Karpas-422 (cell line): Measurements from ENCODE around the gene ARSA. TPM values are rescaled to one million over a fixed set of nuclear protein-coding genes. Genes with fewer than 3 reads are reported as not detected.
"Not testable (repeated sequence)": the region's sequence is repeated elsewhere in the genome, so short reads cannot be mapped to it uniquely, and the experiment has no call there.

Source experiments
- DNase-seq: peaks from one replicate; pipeline ENCODE4 v3.0.0-alpha.2; 2015
- H2AFZ ChIP-seq: fragments of 200-600 bp; sonication (generic); 2 replicates; pipeline ENCODE4 v1.6.1; 2014; ENCODE audit warnings: antibody characterized with exemption, low read length, mixed read lengths
- H3K27ac ChIP-seq: fragments of 200-600 bp; sonication (generic); 2 replicates; pipeline ENCODE4 v1.5.1; 2014; ENCODE audit warnings: mild to moderate bottlenecking, low read length, moderate library complexity
- H3K27me3 ChIP-seq: fragments of 200-600 bp; sonication (generic); 2 replicates; pipeline ENCODE4 v1.6.1; 2014; ENCODE audit warnings: low read length, mixed read lengths
- H3K36me3 ChIP-seq: fragments of 200-600 bp; sonication (generic); 2 replicates; pipeline ENCODE4 v1.6.1; 2014; ENCODE audit warnings: low read length, mixed read lengths; ENCODE audit not compliant: insufficient read depth
- H3K4me1 ChIP-seq: fragments of 200-600 bp; sonication (generic); 2 replicates; pipeline ENCODE4 v1.6.1; 2014; ENCODE audit warnings: mild to moderate bottlenecking, low read length, mixed read lengths
- H3K4me2 ChIP-seq: fragments of 200-600 bp; sonication (generic); 2 replicates; pipeline ENCODE4 v1.6.1; 2014; ENCODE audit warnings: low read length, low read depth, mild to moderate bottlenecking; ENCODE audit not compliant: poor library complexity, severe bottlenecking
- H3K4me3 ChIP-seq: fragments of 200-600 bp; sonication (generic); 2 replicates; pipeline ENCODE4 v1.5.1; 2014; ENCODE audit warnings: mild to moderate bottlenecking, antibody characterized with exemption, low read length, mixed read lengths
- H3K79me2 ChIP-seq: fragments of 200-600 bp; sonication (generic); 2 replicates; pipeline ENCODE4 v1.6.1; 2014; ENCODE audit warnings: mild to moderate bottlenecking, low read length, mixed read lengths
- H3K9ac ChIP-seq: fragments of 200-600 bp; sonication (generic); 2 replicates; pipeline ENCODE4 v1.6.0; 2014; ENCODE audit warnings: low read length
- H3K9me2 ChIP-seq: fragments of 200-600 bp; sonication (generic), shearing (Covaris generic); replicated peaks from 2 replicates; pipeline ENCODE4 v1.6.0; 2014; ENCODE audit warnings: mild to moderate bottlenecking, low read length, moderate library complexity; ENCODE audit not compliant: insufficient read depth
- H3K9me3 ChIP-seq: fragments of 300-700, 200-600 bp; sonication (generic); 2 replicates; pipeline ENCODE4 v1.6.1; 2014; ENCODE audit warnings: low read length, mixed read lengths
- H4K20me1 ChIP-seq: fragments of 200-600 bp; sonication (generic); 2 replicates; pipeline ENCODE4 v1.6.1; 2014; ENCODE audit warnings: mild to moderate bottlenecking, antibody characterized with exemption, low read length, low read depth; ENCODE audit not compliant: insufficient read depth
- total RNA-seq: library from RNA; depleted of rRNA; stranded (reverse); fragments of >200 nt; shearing (Covaris generic); gene quantifications from 2 replicates; pipeline ENCODE4 v1.2.3, GENCODE V29; 2014; ENCODE audit warnings: low replicate concordance

Gene ARSA
- total RNA-seq, 1 experiment from 2014 or later, result 24.3 TPM

- Histone ChIP-seq H3K4me2 (no peak overlapping the region), H4K20me1 (no peaks in the 10 kb centered on the region), H3K4me1 (peaks cover 6% of the 10 kb centered on the region), H3K9me2 (no peaks in the 10 kb centered on the region), H3K9me3 (no peaks in the 10 kb centered on the region), H3K36me3 (no peaks in the 10 kb centered on the region), H3K9ac (no peak overlapping the region), H3K27me3 (no peaks in the 10 kb centered on the region), H2AFZ (no peak overlapping the region), H3K79me2 (no peaks in the 10 kb centered on the region), H3K4me3 (no peak overlapping the region), H3K27ac (no peak overlapping the region)
- no peak for DNase-seq
These were observed 17.4 kb downstream of the ARSA start for GRCh38 chr22:50610581-50610980.

- Histone ChIP-seq H3K27me3 (no peaks in the 10 kb centered on the region), H3K9me3 (no peaks in the 10 kb centered on the region), H2AFZ (no peak overlapping the region), H3K4me3 (no peak overlapping the region), H3K4me2 (no peak overlapping the region), H3K36me3 (no peaks in the 10 kb centered on the region), H3K27ac (no peak overlapping the region), H3K9ac (no peak overlapping the region), H3K79me2 (no peaks in the 10 kb centered on the region), H4K20me1 (no peaks in the 10 kb centered on the region), H3K9me2 (no peaks in the 10 kb centered on the region), H3K4me1 (peaks cover 10% of the 10 kb centered on the region)
- no peak for DNase-seq
These were observed 17.9 kb downstream of the ARSA start for GRCh38 chr22:50610041-50610451.

GRCh38 chr22:50609599-50609998 is 18.4 kb downstream of the ARSA start:
- no peaks in the 10 kb centered on the region for H3K9me2 ChIP-seq
- H3K4me1 ChIP-seq, result peaks cover 10% of the 10 kb centered on the region
- DNase-seq, result no peak
- no peaks in the 10 kb centered on the region for H3K36me3 ChIP-seq
- no peaks in the 10 kb centered on the region for H3K79me2 ChIP-seq
- H3K9me3 ChIP-seq, result no peaks in the 10 kb centered on the region
- H2AFZ ChIP-seq, result no peak overlapping the region
- no peak overlapping the region for H3K4me3 ChIP-seq
- no peak overlapping the region for H3K9ac ChIP-seq
- no peak overlapping the region for H3K4me2 ChIP-seq
- no peaks in the 10 kb centered on the region for H3K27me3 ChIP-seq
- H3K27ac ChIP-seq, result no peak overlapping the region
- no peaks in the 10 kb centered on the region for H4K20me1 ChIP-seq

- H3K9me2 ChIP-seq, result no peaks in the 10 kb centered on the region
- no peaks in the 10 kb centered on the region for H3K79me2 ChIP-seq
- peaks cover 10% of the 10 kb centered on the region for H3K4me1 ChIP-seq
- H4K20me1 ChIP-seq, result no peaks in the 10 kb centered on the region
- no peaks in the 10 kb centered on the region for H3K9me3 ChIP-seq
- no peak overlapping the region for H3K4me2 ChIP-seq
- no peak overlapping the region for H3K27ac ChIP-seq
- H3K36me3 ChIP-seq, result no peaks in the 10 kb centered on the region
- DNase-seq, result no peak
- H3K4me3 ChIP-seq, result no peak overlapping the region
- no peaks in the 10 kb centered on the region for H3K27me3 ChIP-seq
- no peak overlapping the region for H2AFZ ChIP-seq
- no peak overlapping the region for H3K9ac ChIP-seq
These were observed 19.0 kb downstream of the ARSA start for GRCh38 chr22:50608996-50609395.

GRCh38 chr22:50608058-50608840 is 19.7 kb downstream of the ARSA start:
- H3K36me3 ChIP-seq, result not testable (repeated sequence)

GRCh38 chr22:50607659-50608020 is 20.3 kb downstream of the ARSA start:
- no peaks in the 10 kb centered on the region; the same call in 1 of the 2 replicates for H4K20me1 ChIP-seq
- DNase-seq, result no peak
- H3K4me1 ChIP-seq, result peaks cover 10% of the 10 kb centered on the region
- H3K4me3 ChIP-seq, result no peak overlapping the region
- H3K27me3 ChIP-seq, result no peaks in the 10 kb centered on the region
- H3K27ac ChIP-seq, result no peak overlapping the region
- H3K9me3 ChIP-seq, result no peaks in the 10 kb centered on the region
- no peaks in the 10 kb centered on the region for H3K9me2 ChIP-seq
- H3K4me2 ChIP-seq, result no peak overlapping the region
- no peak overlapping the region for H3K9ac ChIP-seq
- H3K79me2 ChIP-seq, result no peaks in the 10 kb centered on the region
- H2AFZ ChIP-seq, result no peak overlapping the region
- no peaks in the 10 kb centered on the region for H3K36me3 ChIP-seq

More at GRCh38 chr22:50608058-50608840, 19.7 kb downstream of the ARSA start:
- DNase-seq, H3K9ac ChIP-seq, H3K4me1 ChIP-seq, H3K27ac ChIP-seq, H4K20me1 ChIP-seq, H3K9me3 ChIP-seq, H3K27me3 ChIP-seq, H3K9me2 ChIP-seq, H3K4me3 ChIP-seq, H3K79me2 ChIP-seq, H2AFZ ChIP-seq, H3K4me2 ChIP-seq: not testable (repeated sequence)

GRCh38 chr22:50606946-50607658 is 20.9 kb downstream of the ARSA start:
- Histone ChIP-seq H3K4me2 (no peak overlapping the region), H3K27me3 (no peaks in the 10 kb centered on the region), H3K27ac (no peak overlapping the region), H3K9ac (no peak overlapping the region), H3K36me3 (no peaks in the 10 kb centered on the region), H3K9me2 (no peaks in the 10 kb centered on the region), H3K9me3 (no peaks in the 10 kb centered on the region), H3K4me3 (no peak overlapping the region), H4K20me1 (no peaks in the 10 kb centered on the region; the same call in 1 of the 2 replicates), H2AFZ (no peak overlapping the region), H3K79me2 (no peaks in the 10 kb centered on the region), H3K4me1 (peaks cover 10% of the 10 kb centered on the region)
- no peak for DNase-seq

GRCh38 chr22:50606165-50606945 is 21.6 kb downstream of the ARSA start:
- no peak for DNase-seq
- Histone ChIP-seq H2AFZ (no peak overlapping the region), H3K27me3 (no peaks in the 10 kb centered on the region), H3K4me1 (peaks cover 10% of the 10 kb centered on the region), H3K79me2 (no peaks in the 10 kb centered on the region), H3K27ac (no peak overlapping the region), H3K9me2 (no peaks in the 10 kb centered on the region), H3K4me2 (no peak overlapping the region), H3K9me3 (no peaks in the 10 kb centered on the region), H3K4me3 (no peak overlapping the region), H4K20me1 (no peaks in the 10 kb centered on the region; the same call in 1 of the 2 replicates), H3K9ac (no peak overlapping the region), H3K36me3 (no peaks in the 10 kb centered on the region)
